ENCODE results near the gene LRFN4. TPM values are rescaled to one million over a fixed set of nuclear protein-coding genes. Genes with fewer than 3 reads are reported as not detected.

Gene LRFN4
- total RNA-seq, 1 donor from 2014 or later, result 33.7 TPM

DNA sequence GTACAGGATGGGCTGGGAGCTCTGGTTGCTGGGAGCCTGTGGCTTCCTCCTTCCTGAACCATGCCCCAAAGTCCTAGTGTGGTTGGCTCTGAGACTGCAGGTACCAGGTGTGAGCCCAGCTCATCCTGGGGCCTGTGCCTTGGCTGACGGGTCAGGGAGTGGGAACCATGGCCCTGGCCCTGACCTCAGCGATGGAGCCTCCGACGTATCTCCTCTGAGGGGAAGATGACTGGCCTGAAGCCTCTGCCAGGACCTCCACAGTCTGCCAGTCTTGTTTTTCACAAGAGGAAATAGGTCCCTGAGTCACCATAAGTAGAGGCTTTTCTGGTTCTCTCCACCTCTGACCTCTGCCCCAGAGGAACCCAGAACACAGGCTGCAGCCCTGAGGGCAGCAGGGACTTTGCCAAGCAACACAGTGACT is 10.2 kb upstream of the LRFN4 start:
- peaks cover 13% of the 10 kb centered on the region for H3K4me1 Mint-ChIP-seq (ENCODE audit: low read depth, unreplicated experiment)
- H3K27me3 ChIP-seq (ENCODE audit: insufficient read depth, low read length), result no peaks in the 10 kb centered on the region
- no peak overlapping the region for H3K4me3 ChIP-seq (ENCODE audit: insufficient read depth, low read depth, low read length)
- H3K4me3 Mint-ChIP-seq (ENCODE audit: unreplicated experiment), result no peak overlapping the region
- H2AFZ ChIP-seq (ENCODE audit: low read depth, low read length), result no peak overlapping the region
- DNase-seq (ENCODE audit: low read depth) (no peak), FAIRE-seq (no peak)
- no peak overlapping the region for H3K27ac ChIP-seq (ENCODE audit: low read depth, low read length)
- peaks cover 2% of the 10 kb centered on the region for H3K27me3 Mint-ChIP-seq (ENCODE audit: low read depth, unreplicated experiment)
- TF ChIP-seq, protein P1, sequence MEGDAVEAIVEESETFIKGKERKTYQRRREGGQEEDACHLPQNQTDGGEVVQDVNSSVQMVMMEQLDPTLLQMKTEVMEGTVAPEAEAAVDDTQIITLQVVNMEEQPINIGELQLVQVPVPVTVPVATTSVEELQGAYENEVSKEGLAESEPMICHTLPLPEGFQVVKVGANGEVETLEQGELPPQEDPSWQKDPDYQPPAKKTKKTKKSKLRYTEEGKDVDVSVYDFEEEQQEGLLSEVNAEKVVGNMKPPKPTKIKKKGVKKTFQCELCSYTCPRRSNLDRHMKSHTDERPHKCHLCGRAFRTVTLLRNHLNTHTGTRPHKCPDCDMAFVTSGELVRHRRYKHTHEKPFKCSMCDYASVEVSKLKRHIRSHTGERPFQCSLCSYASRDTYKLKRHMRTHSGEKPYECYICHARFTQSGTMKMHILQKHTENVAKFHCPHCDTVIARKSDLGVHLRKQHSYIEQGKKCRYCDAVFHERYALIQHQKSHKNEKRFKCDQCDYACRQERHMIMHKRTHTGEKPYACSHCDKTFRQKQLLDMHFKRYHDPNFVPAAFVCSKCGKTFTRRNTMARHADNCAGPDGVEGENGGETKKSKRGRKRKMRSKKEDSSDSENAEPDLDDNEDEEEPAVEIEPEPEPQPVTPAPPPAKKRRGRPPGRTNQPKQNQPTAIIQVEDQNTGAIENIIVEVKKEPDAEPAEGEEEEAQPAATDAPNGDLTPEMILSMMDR (IDR thresholded peaks at IDR 0.05; ENCODE audit: insufficient read depth, low read depth, low read length), result no peak
- TF ChIP-seq EZH2 (IDR thresholded peaks at IDR 0.05; ENCODE audit: insufficient read depth, low read length), result no peak
- no peaks in the 10 kb centered on the region for H3K9me3 ChIP-seq (ENCODE audit: insufficient read depth, low read depth, low read length)
- no peak overlapping the region for H3K9ac ChIP-seq (ENCODE audit: low read length)
- H3K4me2 ChIP-seq (ENCODE audit: low read length), result no peak overlapping the region
- peaks cover 4% of the 10 kb centered on the region for H3K36me3 ChIP-seq (ENCODE audit: insufficient read depth, low read length)
- H4K20me1 ChIP-seq (ENCODE audit: insufficient read depth, low read length), result peaks cover 39% of the 10 kb centered on the region
- peaks cover 3% of the 10 kb centered on the region for H3K9me3 Mint-ChIP-seq (ENCODE audit: unreplicated experiment)
- H3K79me2 ChIP-seq (ENCODE audit: insufficient read depth, low read length), result peaks cover 47% of the 10 kb centered on the region
- no peak overlapping the region for H3K27ac Mint-ChIP-seq (ENCODE audit: unreplicated experiment)
- peaks cover 3% of the 10 kb centered on the region for H3K36me3 Mint-ChIP-seq (ENCODE audit: low read depth, unreplicated experiment)
- peaks cover 15% of the 10 kb centered on the region for H3K4me1 ChIP-seq (ENCODE audit: insufficient read depth, low read length)

DNA sequence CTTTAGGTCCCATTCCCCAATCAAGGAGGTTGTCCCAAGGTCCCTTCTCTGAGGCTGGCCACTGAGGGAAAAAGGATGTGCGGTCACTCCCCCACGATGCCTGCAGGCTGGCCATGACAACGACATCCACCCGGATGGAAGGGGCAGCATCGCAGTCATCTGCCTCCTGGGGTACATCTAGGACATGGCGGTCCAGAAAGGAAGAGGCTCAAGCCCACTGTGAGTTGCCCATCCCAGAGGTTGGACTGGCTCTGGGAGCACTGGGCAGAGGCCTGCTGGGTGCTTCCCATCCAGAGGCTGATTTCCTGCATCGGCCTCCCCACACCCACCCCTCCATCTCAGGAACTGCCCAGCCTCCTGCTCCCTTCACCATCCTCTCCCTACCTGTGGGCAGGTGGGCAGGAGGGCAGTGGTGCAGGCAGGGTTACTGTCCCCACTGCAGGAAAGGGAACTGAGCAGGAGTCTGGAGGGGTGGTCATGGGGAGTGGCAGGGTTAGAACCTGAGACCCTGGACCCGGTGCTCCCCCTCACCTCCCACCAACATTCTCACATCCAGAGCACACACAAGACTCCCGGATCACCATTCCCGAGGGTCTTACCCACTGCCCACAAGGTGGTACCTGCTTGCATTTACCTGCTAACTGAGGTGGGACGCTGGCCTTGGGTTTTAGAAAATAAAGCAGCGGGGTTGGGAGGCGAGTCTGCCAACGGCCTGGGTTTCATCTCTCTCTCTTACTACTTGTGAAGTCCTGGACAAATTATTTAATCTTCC is 9.2 kb upstream of the LRFN4 start:
- FAIRE-seq (no peak), DNase-seq (ENCODE audit: low read depth) (no peak)
- no peak overlapping the region for H3K4me2 ChIP-seq (ENCODE audit: low read length)
- peaks cover 37% of the 10 kb centered on the region for H3K79me2 ChIP-seq (ENCODE audit: insufficient read depth, low read length)
- H3K4me3 ChIP-seq (ENCODE audit: insufficient read depth, low read depth, low read length), result no peak overlapping the region
- H3K27me3 ChIP-seq (ENCODE audit: insufficient read depth, low read length), result no peaks in the 10 kb centered on the region
- H3K4me3 Mint-ChIP-seq (ENCODE audit: unreplicated experiment), result no peak overlapping the region
- H3K27ac ChIP-seq (ENCODE audit: low read depth, low read length), result no peak overlapping the region
- H4K20me1 ChIP-seq (ENCODE audit: insufficient read depth, low read length), result peaks cover 30% of the 10 kb centered on the region
- no peaks in the 10 kb centered on the region for H3K9me3 ChIP-seq (ENCODE audit: insufficient read depth, low read depth, low read length)
- TF ChIP-seq, protein P1 (IDR thresholded peaks at IDR 0.05; ENCODE audit: insufficient read depth, low read depth, low read length), result no peak
- TF ChIP-seq EZH2 (IDR thresholded peaks at IDR 0.05; ENCODE audit: insufficient read depth, low read length), result no peak
- peaks cover 4% of the 10 kb centered on the region for H3K36me3 ChIP-seq (ENCODE audit: insufficient read depth, low read length)
- H3K27ac Mint-ChIP-seq (ENCODE audit: unreplicated experiment), result no peak overlapping the region
- no peak overlapping the region for H3K9ac ChIP-seq (ENCODE audit: low read length)
- H3K9me3 Mint-ChIP-seq (ENCODE audit: unreplicated experiment), result no peaks in the 10 kb centered on the region
- H3K27me3 Mint-ChIP-seq (ENCODE audit: low read depth, unreplicated experiment), result peaks cover 3% of the 10 kb centered on the region
- peaks cover 8% of the 10 kb centered on the region for H3K4me1 ChIP-seq (ENCODE audit: insufficient read depth, low read length)
- peaks cover 3% of the 10 kb centered on the region for H3K36me3 Mint-ChIP-seq (ENCODE audit: low read depth, unreplicated experiment)
- peaks cover 6% of the 10 kb centered on the region for H3K4me1 Mint-ChIP-seq (ENCODE audit: low read depth, unreplicated experiment)
- no peak overlapping the region for H2AFZ ChIP-seq (ENCODE audit: low read depth, low read length)

Measured in astrocyte (in vitro differentiated cells and primary cell).